H1 (cell line): ENCODE measurements around the gene PRDM15. TPM values are rescaled to one million over a fixed set of nuclear protein-coding genes. Genes with fewer than 3 reads are reported as not detected.

Source experiments
- ATF3 ChIP-seq: IDR thresholded peaks from 2 replicates; pipeline ENCODE4 v1.6.1; 2011; ENCODE audit warnings: low read depth, mild to moderate bottlenecking, low read length; ENCODE audit not compliant: insufficient read depth
- EZH2 ChIP-seq: fragments of 200-600 bp; sonication (generic); IDR thresholded peaks from 2 replicates; pipeline ENCODE4 v1.7.1; 2012; ENCODE audit warnings: low read depth, mild to moderate bottlenecking, moderate library complexity, low read length, inconsistent platforms; ENCODE audit not compliant: severe bottlenecking
- HDAC6 ChIP-seq: IDR thresholded peaks from one replicate; pipeline ENCODE4 v1.7.1; 2012; ENCODE audit warnings: low read depth, mild to moderate bottlenecking, inconsistent platforms, low read length, moderate library complexity
- RXRA ChIP-seq: IDR thresholded peaks from 2 replicates; pipeline ENCODE4 v1.6.1; 2011; ENCODE audit warnings: low read depth, mild to moderate bottlenecking, low read length, moderate library complexity; ENCODE audit not compliant: insufficient read depth
- SIN3A ChIP-seq, 2 experiments: IDR thresholded peaks in 1 of 2; conservative IDR thresholded peaks in 1 of 2; 2 replicates each; pipeline ENCODE4 v1.6.1; 2011 to 2012; ENCODE audit warnings: low read length in 2 of 2, improper control_type of control experiment in 1 of 2, low read depth in 1 of 2, mild to moderate bottlenecking in 1 of 2
- SP2 ChIP-seq: IDR thresholded peaks from 2 replicates; pipeline ENCODE4 v1.6.1; 2012; ENCODE audit warnings: mild to moderate bottlenecking, low read length, inconsistent platforms
- TAF7 ChIP-seq: optimal IDR thresholded peaks from 2 replicates; pipeline ENCODE3; 2011; ENCODE audit warnings: low read depth, mild to moderate bottlenecking, inconsistent platforms, low read length, moderate library complexity, borderline replicate concordance
- polyA plus RNA-seq, 7 experiments: library from polyadenylated mRNA; depleted of rRNA in 3 of 7; stranded (reverse) in 5 of 7; unstranded in 2 of 7; fragments of >200 nt in 5 of 7; fragments of 200-250 nt in 2 of 7; gene quantifications; 1 replicate in 5 of 7; 2 replicates in 1 of 7; 4 replicates in 1 of 7; pipeline versions ENCODE4 v1.2.1 to v1.2.3, GENCODE V29; 2011 to 2013; ENCODE audit warnings: missing spikeins in 2 of 7, mixed read lengths in 2 of 7
- total RNA-seq: library from RNA; stranded (reverse); fragmentation: NEBNext Ultra II Directional; extraction: Animal tissue kit (Norgen Biotek cat#: 25700); gene quantifications from 2 replicates; pipeline ENCODE4 v1.2.1, GENCODE V29; 2021

PRDM15 gene
- total and polyA plus RNA-seq, 2 of the 8 experiments (the other 6 are each of a cell fraction or from before 2014, with no cell fraction given): 9.7 to 10.5 TPM

DNA sequence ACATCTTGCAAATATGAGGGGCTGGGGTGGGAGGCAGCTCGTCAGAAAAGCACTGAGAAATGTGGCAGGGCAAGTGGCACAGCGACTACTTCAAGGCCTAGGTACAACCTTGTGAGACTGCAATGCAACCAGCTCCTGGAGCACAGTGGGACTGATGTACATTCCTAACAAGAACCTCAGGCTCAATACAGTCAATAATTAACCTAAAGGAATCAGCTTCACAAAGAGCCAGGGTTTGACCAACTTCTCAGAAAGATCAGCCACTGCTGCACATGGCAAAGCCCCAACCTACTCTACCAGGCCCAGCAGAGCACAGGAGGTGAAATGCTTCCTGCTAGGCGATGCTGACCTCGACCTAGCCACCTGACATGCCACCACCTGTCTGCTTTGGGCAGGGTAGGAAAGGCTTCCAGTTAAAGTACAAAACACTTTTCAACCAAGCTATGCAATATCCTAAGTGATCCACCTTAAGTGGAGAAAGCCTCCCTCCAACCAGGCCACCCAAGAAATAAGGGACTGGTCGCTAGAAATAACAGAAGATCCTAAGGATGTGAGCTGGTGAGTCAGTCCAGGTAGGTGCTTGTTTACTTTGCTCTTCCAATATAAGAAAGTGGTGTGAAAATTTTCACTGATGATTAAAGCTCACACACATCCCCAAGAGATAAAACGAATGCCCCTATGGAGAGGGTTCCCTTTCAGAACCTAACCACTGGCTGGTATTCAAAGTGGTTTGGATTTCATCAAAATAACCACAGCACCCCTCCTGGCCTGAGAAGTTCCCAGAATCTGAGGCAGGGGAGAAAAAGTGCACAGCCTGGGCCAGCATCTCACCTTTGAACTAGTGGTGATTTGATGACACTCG lies 114.4 kb downstream of the PRDM15 start (continued):
- TF ChIP-seq HDAC6: no peak
- TF ChIP-seq SP2: no peak
- no peak for TF ChIP-seq ATF3
- TF ChIP-seq EZH2: no peak
- TF ChIP-seq RXRA: no peak
- no peak for TF ChIP-seq SIN3A (conservative IDR thresholded peaks at IDR 0.05 in 1 of 2, IDR thresholded peaks at IDR 0.05 in 1 of 2; ENCODE audit: low read depth in 1 of 2, low read length in 2 of 2)
- no peak for TF ChIP-seq TAF7
